GM19438 (cell line): Measurements from ENCODE around the gene CDS2.

Source experiments
- ATAC-seq: cut with Tn5 transposase; IDR thresholded peaks from one replicate; pipeline ENCODE4 v1.9.1; 2021; ENCODE audit warnings: low read depth; ENCODE audit not compliant: unreplicated experiment

The CDS2 gene

GRCh38 chr20:5149892-5150225, 23.1 kb downstream of the CDS2 start:
- ATAC-seq: no peak

- no peak for ATAC-seq
These were observed 23.6 kb downstream of the CDS2 start for GRCh38 chr20:5150226-5151076.

GRCh38 chr20:5153152-5153467, 26.3 kb downstream of the CDS2 start:
- no peak for ATAC-seq

GRCh38 chr20:5153612-5154542, 27.1 kb downstream of the CDS2 start:
- ATAC-seq: no peak

GRCh38 chr20:5154543-5154925, 27.7 kb downstream of the CDS2 start:
- no peak for ATAC-seq

- ATAC-seq: no peak
These were observed 28.6 kb downstream of the CDS2 start for GRCh38 chr20:5155404-5155803.

- no peak for ATAC-seq
These were observed 30.1 kb downstream of the CDS2 start for GRCh38 chr20:5156675-5157448.

GRCh38 chr20:5159928-5160327, 33.1 kb downstream of the CDS2 start:
- ATAC-seq: no peak

- no peak for ATAC-seq
These were observed 34.1 kb downstream of the CDS2 start for GRCh38 chr20:5160882-5161281.

- ATAC-seq: no peak
These were observed 34.8 kb downstream of the CDS2 start for GRCh38 chr20:5161536-5162164.

- ATAC-seq: no peak
These were observed 38.1 kb downstream of the CDS2 start for GRCh38 chr20:5164645-5165625.

- ATAC-seq: no peak
These were observed 42.0 kb downstream of the CDS2 start for GRCh38 chr20:5168651-5169396.

GRCh38 chr20:5170341-5170740, 43.5 kb downstream of the CDS2 start:
- ATAC-seq: no peak

- ATAC-seq: no peak
These were observed 44.4 kb downstream of the CDS2 start for GRCh38 chr20:5171064-5171789.

- peak; percentile 26 for ATAC-seq
These were observed 45.0 kb downstream of the CDS2 start for GRCh38 chr20:5171790-5172164.

GRCh38 chr20:5172167-5172601, 45.4 kb downstream of the CDS2 start:
- peak; percentile 64 for ATAC-seq

- ATAC-seq: no peak
These were observed 46.2 kb downstream of the CDS2 start for GRCh38 chr20:5172903-5173463.

- no peak for ATAC-seq
These were observed 46.9 kb downstream of the CDS2 start for GRCh38 chr20:5173751-5174150.
